ENCODE results near the gene RAB30. TPM values are rescaled to one million over a fixed set of nuclear protein-coding genes. Genes with fewer than 3 reads are reported as not detected.

The RAB30 gene
- total RNA-seq, 2 experiments from 2014 or later: 11.9 to 14.3 TPM

GRCh38 chr11:83027289-83027688 lies 44.4 kb downstream of the RAB30 start:
- DNase-seq (no peak), ATAC-seq (ENCODE audit: low read depth) (no peak)
- no peaks in the 10 kb centered on the region for H3K27me3 Mint-ChIP-seq
- H3K4me1 Mint-ChIP-seq: peaks cover 24% of the 10 kb centered on the region
- H3K9me3 Mint-ChIP-seq: peaks cover 1% of the 10 kb centered on the region
- no peak overlapping the region for H3K4me3 Mint-ChIP-seq
- POLR2A ChIA-PET: no interaction called here
- H3K36me3 Mint-ChIP-seq: peaks cover 8% of the 10 kb centered on the region
- H3K27ac Mint-ChIP-seq: no peak overlapping the region

DNA sequence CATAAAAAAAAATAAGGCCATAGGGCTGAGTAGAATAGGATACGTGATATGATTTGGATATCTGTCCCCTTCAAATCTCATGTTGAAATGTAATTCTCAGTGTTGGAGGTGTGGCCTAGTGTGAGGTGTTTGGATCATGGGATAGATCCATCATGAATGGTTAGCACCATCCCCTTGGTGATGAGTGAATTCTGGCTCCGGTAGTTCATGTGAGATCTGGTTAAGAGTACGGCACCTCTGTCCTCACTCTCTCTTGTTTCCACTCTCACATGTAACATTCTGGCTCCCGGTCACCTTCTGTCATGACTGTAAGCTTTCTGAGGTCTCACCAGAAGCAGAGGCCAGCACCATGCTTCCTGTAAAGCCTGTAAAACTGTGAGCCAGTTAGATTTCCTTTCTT lies 45.5 kb downstream of the RAB30 start:
- POLR2A ChIA-PET: interaction anchor here (1.2 kb wide), 1 partner anchor 8 kb away, joined by 3 read pairs; no protein-coding TSS in a partner anchor
- Mint-ChIP-seq H3K36me3 (peaks cover 8% of the 10 kb centered on the region), H3K27ac (no peak overlapping the region), H3K4me1 (peaks cover 24% of the 10 kb centered on the region), H3K4me3 (no peak overlapping the region), H3K9me3 (peaks cover 1% of the 10 kb centered on the region), H3K27me3 (no peaks in the 10 kb centered on the region)
- no peak for ATAC-seq (ENCODE audit: low read depth)
- DNase-seq: no peak

DNA sequence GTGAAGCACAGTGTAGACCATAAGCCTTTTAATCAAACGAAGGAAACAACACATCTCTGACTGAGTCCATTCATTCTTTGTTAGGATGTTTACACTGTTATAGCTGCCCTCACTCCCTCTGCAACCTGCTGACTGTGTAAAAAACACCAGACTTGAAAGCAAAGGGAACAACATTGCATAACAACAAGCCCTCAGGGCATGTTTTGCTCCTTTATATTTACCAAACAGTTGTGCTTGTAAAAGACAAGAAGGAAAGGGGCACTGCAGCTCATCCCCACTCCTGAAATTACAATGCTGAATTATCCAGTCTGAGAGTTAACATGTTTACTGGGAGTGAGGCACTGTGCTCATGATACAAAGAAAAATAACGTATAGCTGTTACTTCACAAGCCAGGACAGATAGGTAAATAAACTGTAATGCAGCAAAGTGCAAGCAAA lies 46.4 kb downstream of the RAB30 start:
- DNase-seq: no peak
- no peak overlapping the region for H3K27ac Mint-ChIP-seq
- peaks cover 10% of the 10 kb centered on the region for H3K36me3 Mint-ChIP-seq
- no peak for ATAC-seq (ENCODE audit: low read depth)
- peaks cover 1% of the 10 kb centered on the region for H3K9me3 Mint-ChIP-seq
- no peaks in the 10 kb centered on the region for H3K27me3 Mint-ChIP-seq
- POLR2A ChIA-PET: interaction anchor here (1.2 kb wide), 1 partner anchor 9 kb away, joined by 3 read pairs; no protein-coding TSS in a partner anchor
- H3K4me3 Mint-ChIP-seq: no peak overlapping the region
- peaks cover 26% of the 10 kb centered on the region for H3K4me1 Mint-ChIP-seq

DNA sequence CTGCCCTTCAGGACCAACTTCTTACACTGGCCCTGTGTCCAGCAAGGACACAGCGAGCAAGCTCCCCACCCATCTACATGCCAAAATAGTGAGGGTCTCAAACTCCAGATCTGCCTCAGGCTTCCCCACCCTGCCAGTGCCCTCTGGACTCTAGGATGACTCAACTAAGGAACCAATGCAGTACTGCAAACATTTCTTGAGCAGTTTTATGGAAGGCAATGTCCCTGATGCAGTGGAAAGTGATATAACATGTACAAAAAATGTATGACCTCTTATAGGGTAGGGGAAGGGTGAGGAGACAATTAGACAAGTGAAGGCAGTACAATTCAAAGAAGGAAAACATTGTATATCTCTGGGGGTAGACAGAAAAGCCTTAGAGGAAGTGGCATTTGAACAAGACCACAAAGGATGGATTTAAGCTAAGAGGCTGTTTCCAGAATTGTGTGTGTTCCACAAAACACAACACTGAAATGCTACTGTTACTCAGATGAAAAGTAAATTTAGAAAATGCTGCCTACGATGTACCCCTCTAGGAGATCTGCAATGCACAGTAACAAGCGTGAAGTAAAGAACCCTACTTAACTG lies 47.3 kb downstream of the RAB30 start:
- peak overlapping the region; percentile 52 for H3K4me3 Mint-ChIP-seq
- ATAC-seq (ENCODE audit: low read depth): peak; percentile 83
- POLR2A ChIA-PET: no interaction called here
- H3K27me3 Mint-ChIP-seq: no peaks in the 10 kb centered on the region
- peaks cover 1% of the 10 kb centered on the region for H3K9me3 Mint-ChIP-seq
- peaks cover 13% of the 10 kb centered on the region for H3K36me3 Mint-ChIP-seq
- H3K4me1 Mint-ChIP-seq: peaks cover 28% of the 10 kb centered on the region
- peak overlapping the region; percentile 32 for H3K27ac Mint-ChIP-seq
- no peak for DNase-seq

- no peak for ATAC-seq (ENCODE audit: low read depth)
- Mint-ChIP-seq H3K9me3 (peaks cover 1% of the 10 kb centered on the region), H3K27ac (peak overlapping the region; percentile 15), H3K36me3 (peaks cover 16% of the 10 kb centered on the region), H3K27me3 (no peaks in the 10 kb centered on the region), H3K4me3 (no peak overlapping the region), H3K4me1 (peaks cover 27% of the 10 kb centered on the region)
- no peak for DNase-seq
- POLR2A ChIA-PET: no interaction called here
These were observed 48.3 kb downstream of the RAB30 start for GRCh38 chr11:83023410-83023809.

- H3K9me3 Mint-ChIP-seq: peaks cover 3% of the 10 kb centered on the region
- no peak for ATAC-seq (ENCODE audit: low read depth)
- POLR2A ChIA-PET: no interaction called here
These were observed 49.9 kb downstream of the RAB30 start for GRCh38 chr11:83021780-83022125.

GRCh38 chr11:83020942-83021779 lies 50.5 kb downstream of the RAB30 start:
- Mint-ChIP-seq H3K9me3 (peaks cover 3% of the 10 kb centered on the region), H3K36me3 (peaks cover 16% of the 10 kb centered on the region), H3K27ac (no peak overlapping the region), H3K4me1 (peaks cover 24% of the 10 kb centered on the region), H3K27me3 (no peaks in the 10 kb centered on the region), H3K4me3 (no peak overlapping the region)
- POLR2A ChIA-PET: no interaction called here
- DNase-seq (no peak), ATAC-seq (ENCODE audit: low read depth) (no peak)

More at GRCh38 chr11:83021780-83022125, 49.9 kb downstream of the RAB30 start:
- Mint-ChIP-seq H3K4me1 (peaks cover 24% of the 10 kb centered on the region), H3K27ac (no peak overlapping the region), H3K36me3 (peaks cover 19% of the 10 kb centered on the region), H3K27me3 (no peaks in the 10 kb centered on the region), H3K4me3 (no peak overlapping the region)
- DNase-seq: no peak

- H3K4me1 Mint-ChIP-seq: peaks cover 21% of the 10 kb centered on the region
- H3K4me3 Mint-ChIP-seq: no peak overlapping the region
- H3K36me3 Mint-ChIP-seq: peaks cover 17% of the 10 kb centered on the region
- POLR2A ChIA-PET: no interaction called here
- DNase-seq (no peak), ATAC-seq (ENCODE audit: low read depth) (no peak)
- peaks cover 3% of the 10 kb centered on the region for H3K9me3 Mint-ChIP-seq
- H3K27ac Mint-ChIP-seq: no peak overlapping the region
- no peaks in the 10 kb centered on the region for H3K27me3 Mint-ChIP-seq
These were observed 51.7 kb downstream of the RAB30 start for GRCh38 chr11:83019888-83020579.

DNA sequence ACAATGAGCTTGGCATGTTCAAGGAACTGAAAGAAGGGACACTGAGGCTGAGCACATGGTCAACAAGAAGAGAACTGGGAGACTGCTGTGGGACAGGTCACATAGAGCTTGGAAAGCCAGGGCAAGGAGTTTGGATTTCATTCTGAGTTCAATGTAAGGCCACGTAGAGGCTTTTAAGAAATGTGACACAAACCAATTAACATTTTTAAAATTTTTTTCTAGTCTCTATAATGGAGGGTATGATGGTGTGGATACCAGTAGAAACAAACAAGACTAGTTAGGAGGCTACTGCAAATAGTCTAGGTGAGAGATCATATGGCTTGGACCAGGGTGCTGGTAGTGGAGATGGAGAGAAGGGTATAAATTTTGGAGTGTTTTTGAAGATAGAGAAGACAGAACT lies 56.7 kb downstream of the RAB30 start:
- H3K9me3 Mint-ChIP-seq: peaks cover 5% of the 10 kb centered on the region
- H3K4me1 Mint-ChIP-seq: peaks cover 23% of the 10 kb centered on the region
- POLR2A ChIA-PET: no interaction called here
- no peak for ATAC-seq (ENCODE audit: low read depth)
- no peak for DNase-seq
- H3K36me3 Mint-ChIP-seq: peaks cover 18% of the 10 kb centered on the region
- H3K27ac Mint-ChIP-seq: no peak overlapping the region
- no peaks in the 10 kb centered on the region for H3K27me3 Mint-ChIP-seq
- H3K4me3 Mint-ChIP-seq: no peak overlapping the region

DNA sequence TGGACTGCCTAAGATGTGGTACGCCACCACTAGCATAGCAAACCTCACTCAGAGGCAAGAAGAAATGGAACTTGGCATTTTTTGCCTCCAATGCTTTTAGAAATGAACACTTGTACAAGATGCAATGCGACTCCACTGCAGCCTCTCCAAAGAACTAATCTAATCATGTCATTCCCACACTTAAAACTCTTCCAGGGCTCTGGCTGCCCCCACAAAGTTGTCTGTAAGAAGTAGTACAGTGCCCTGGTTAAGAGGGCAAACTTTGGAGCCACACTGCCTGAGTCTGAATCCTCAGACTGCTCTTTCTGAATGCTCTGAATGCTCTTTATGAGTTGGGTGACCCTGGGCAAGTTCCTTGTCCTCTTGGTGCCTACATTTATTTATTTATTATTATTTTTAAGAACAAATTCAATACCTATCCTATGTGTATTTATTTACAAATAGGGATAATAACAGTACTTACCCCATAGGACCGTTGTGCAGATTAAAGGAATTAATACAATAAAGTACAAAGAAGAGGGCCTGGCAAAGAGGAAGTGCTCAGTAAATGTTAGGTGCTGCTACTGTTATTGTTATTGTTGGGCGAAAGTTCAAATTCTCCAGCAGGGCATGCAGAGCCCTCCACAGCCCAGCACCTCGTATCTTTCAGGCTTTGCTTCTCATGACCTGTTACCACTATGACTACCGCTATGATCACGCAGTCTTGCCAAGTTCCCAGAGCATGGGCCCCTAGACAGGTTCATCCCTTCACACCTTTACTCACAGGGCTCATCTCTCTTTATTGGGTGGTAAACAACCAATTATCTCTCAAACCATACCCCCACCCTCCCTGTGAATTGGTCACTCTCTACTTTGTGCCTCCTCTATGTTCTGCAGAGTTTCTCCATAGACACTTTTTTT lies 59.3 kb downstream of the RAB30 start:
- Mint-ChIP-seq H3K4me1 (peaks cover 28% of the 10 kb centered on the region), H3K27me3 (no peaks in the 10 kb centered on the region), H3K36me3 (peaks cover 19% of the 10 kb centered on the region), H3K27ac (no peak overlapping the region), H3K9me3 (peaks cover 4% of the 10 kb centered on the region), H3K4me3 (no peak overlapping the region)
- POLR2A ChIA-PET: no interaction called here
- ATAC-seq (ENCODE audit: low read depth) (no peak), DNase-seq (no peak)

DNA sequence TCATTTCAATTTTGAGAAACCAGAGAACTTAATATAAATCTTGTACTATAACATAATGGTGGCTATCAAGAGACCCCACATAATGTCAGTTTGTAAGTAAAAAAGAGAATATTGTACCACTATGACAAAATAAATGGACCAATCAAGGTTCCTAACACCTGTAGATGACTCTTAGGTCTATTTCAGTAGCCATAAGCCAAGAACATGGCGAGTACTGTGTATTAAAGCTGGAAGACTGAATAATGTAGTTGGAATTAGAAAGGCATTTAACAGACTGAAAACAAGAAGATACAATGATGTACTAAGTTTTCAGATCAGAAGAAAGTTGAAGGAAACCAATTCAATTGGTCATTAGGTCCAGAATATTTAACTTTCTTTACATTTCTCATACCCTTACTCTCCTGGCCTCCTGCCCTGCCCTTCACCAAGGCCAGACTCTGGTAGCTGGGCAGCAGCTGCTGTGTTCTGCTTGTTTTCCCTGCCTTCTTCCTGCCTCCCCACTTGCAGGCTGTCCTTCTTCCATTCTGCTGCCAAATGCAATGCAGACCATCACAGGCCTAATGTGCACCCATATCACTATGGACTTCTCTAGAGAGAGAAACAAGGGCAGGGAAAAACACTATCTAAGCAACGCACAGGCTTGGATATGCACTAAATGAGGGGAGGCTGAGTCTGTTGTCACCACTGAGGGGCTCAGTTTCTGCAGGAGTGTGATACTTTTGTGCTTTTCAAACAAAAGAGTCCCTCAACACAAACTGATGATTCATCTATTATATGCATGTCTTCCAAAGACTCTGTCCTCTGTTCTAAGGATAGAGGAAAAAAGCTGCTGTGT lies 60.1 kb downstream of the RAB30 start:
- H3K27me3 Mint-ChIP-seq: no peaks in the 10 kb centered on the region
- H3K9me3 Mint-ChIP-seq: peaks cover 4% of the 10 kb centered on the region
- no peak overlapping the region for H3K27ac Mint-ChIP-seq
- POLR2A ChIA-PET: no interaction called here
- ATAC-seq (ENCODE audit: low read depth) (no peak), DNase-seq (no peak)
- H3K36me3 Mint-ChIP-seq: peaks cover 21% of the 10 kb centered on the region
- no peak overlapping the region for H3K4me3 Mint-ChIP-seq
- peaks cover 35% of the 10 kb centered on the region for H3K4me1 Mint-ChIP-seq

DNA sequence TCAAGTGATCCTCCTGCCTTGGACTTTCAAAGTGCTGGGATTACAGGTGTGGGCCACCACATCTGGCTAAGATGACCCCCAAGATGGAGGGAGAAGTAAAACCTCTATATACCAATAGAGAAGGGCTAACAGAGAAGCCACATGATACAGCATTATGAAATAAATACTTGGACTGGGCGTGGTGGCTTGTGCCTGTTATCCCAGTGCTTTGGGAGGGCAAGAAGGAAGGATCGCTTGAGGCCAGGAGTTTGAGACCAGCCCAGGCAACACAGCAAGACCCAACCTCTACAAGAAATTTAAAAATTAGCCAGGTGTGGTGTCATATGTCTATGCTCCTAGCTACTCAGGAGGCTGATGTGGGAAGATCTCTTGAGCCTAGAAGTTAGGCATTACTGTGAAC lies 61.7 kb downstream of the RAB30 start:
- POLR2A ChIA-PET: no interaction called here
- ATAC-seq (ENCODE audit: low read depth) (no peak), DNase-seq (no peak)
- H3K4me1 Mint-ChIP-seq: peaks cover 40% of the 10 kb centered on the region
- peaks cover 3% of the 10 kb centered on the region for H3K9me3 Mint-ChIP-seq
- H3K36me3 Mint-ChIP-seq: peaks cover 17% of the 10 kb centered on the region
- no peak overlapping the region for H3K4me3 Mint-ChIP-seq
- H3K27me3 Mint-ChIP-seq: no peaks in the 10 kb centered on the region
- no peak overlapping the region for H3K27ac Mint-ChIP-seq
